ENCODE results near the gene SZT2. TPM values are rescaled to one million over a fixed set of nuclear protein-coding genes. Genes with fewer than 3 reads are reported as not detected.
A peak's percentile ranks its signal among the peaks of the same experiment; 100 is the strongest.
"Not testable (repeated sequence)": the region's sequence is repeated elsewhere in the genome, so short reads cannot be mapped to it uniquely, and the experiment has no call there.

SZT2 gene
- polyA plus RNA-seq, 3 donors = 8.9 to 24.1 (median 15.1) TPM

- 3 to 4% (median 3%) methylated on average over 52 to 59 of the region's 59 CpGs for WGBS, 3 donors
- H3K27ac ChIP-seq (ENCODE audit: low read depth, low read length) = peak within 1 kb of the TSS; percentile 36
These were observed 30.7 kb upstream of the SZT2 start, which contains the start of gene CDC20 for GRCh38 chr1:43358746-43359693. Gene CDC20, plus strand, starts transcription at chr1:43358981. Its CDS starts 235 bp downstream, at chr1:43359216.

DNA sequence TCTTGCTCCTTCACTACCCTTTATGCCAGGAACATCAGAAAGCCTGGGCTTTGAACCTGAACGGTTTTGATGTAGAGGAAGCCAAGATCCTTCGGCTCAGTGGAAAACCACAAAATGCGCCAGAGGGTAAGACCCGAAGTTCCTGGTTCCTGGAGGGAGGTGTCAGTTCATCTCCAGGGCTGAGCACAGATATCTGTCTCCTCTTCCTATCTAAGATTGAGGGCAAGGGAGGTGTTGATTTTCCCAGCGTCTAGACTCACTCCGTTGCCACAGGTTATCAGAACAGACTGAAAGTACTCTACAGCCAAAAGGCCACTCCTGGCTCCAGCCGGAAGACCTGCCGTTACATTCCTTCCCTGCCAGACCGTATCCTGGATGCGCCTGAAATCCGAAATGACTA is 30.0 kb upstream of the SZT2 start:
- H3K27ac ChIP-seq (ENCODE audit: low read depth, low read length) = no peak overlapping the region
- 42 to 49% (median 43%) methylated on average over 11 of the region's 11 CpGs for WGBS, 3 donors

DNA sequence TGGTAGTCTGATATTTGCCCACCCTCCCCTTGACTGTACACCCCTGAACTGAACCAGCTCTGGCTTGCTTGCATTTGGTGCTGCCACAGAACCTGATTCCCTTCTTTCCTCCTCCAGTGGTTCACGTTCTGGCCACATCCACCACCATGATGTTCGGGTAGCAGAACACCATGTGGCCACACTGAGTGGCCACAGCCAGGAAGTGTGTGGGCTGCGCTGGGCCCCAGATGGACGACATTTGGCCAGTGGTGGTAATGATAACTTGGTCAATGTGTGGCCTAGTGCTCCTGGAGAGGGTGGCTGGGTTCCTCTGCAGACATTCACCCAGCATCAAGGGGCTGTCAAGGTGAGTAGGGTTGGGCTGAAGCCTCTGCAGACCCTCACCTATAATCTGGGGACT is 29.1 kb upstream of the SZT2 start:
- H3K27ac ChIP-seq (ENCODE audit: low read depth, low read length) = no peak overlapping the region
- WGBS, 3 donors = 55 to 84% (median 57%) methylated on average over 4 of the region's 4 CpGs

- WGBS, 3 donors = 62 to 78% (median 65%) methylated on average over 9 of the region's 9 CpGs
- H3K27ac ChIP-seq (ENCODE audit: low read depth, low read length) = no peak overlapping the region
These were observed 26.3 kb upstream of the SZT2 start for GRCh38 chr1:43363283-43363934.

- no peak overlapping the region for H3K27ac ChIP-seq (ENCODE audit: low read depth, low read length)
- WGBS, 3 donors = 72 to 86% (median 85%) methylated on average over 5 of the region's 5 CpGs
These were observed 25.7 kb upstream of the SZT2 start for GRCh38 chr1:43363935-43364525.

GRCh38 chr1:43365678-43366077 is 24.0 kb upstream of the SZT2 start:
- H3K27ac ChIP-seq (ENCODE audit: low read depth, low read length) = no peak overlapping the region
- WGBS, 3 donors = 78 to 88% (median 83%) methylated on average over 2 of the region's 2 CpGs

GRCh38 chr1:43366179-43366578 is 23.5 kb upstream of the SZT2 start:
- H3K27ac ChIP-seq (ENCODE audit: low read depth, low read length) = no peak overlapping the region
- 29 to 69% (median 65%) methylated on average over 11 of the region's 11 CpGs for WGBS, 3 donors

DNA sequence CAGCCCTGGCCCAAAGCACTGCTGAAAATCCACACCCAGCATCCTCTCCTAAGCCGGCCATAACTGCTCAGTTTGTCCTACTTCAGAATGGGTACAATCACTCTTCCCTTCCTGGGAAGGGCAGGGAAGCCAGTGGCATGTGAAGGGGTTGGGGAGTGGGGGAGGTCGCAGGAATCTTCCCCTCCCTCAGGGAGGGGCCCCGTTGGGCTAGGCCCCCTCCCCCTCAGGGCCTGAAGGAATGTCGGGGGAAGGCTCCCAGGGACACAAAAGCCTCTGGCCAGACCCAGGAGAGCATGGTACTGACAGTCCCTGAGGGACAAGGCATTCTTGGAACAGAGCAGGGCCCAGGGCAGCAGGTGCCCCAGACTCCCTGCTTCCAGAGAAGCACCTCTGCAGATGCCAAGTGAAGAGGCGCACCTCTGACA is 23.1 kb upstream of the SZT2 start:
- H3K27ac ChIP-seq (ENCODE audit: low read depth, low read length) = no peak overlapping the region
- 10 to 34% (median 32%) methylated on average over 4 to 5 of the region's 5 CpGs for WGBS, 3 donors

GRCh38 chr1:43367026-43367903 is 22.4 kb upstream of the SZT2 start:
- 1 to 2% (median 2%) methylated on average over 35 to 48 of the region's 48 CpGs for WGBS, 3 donors
- peak overlapping the region; percentile 68 for H3K27ac ChIP-seq (ENCODE audit: low read depth, low read length)

DNA sequence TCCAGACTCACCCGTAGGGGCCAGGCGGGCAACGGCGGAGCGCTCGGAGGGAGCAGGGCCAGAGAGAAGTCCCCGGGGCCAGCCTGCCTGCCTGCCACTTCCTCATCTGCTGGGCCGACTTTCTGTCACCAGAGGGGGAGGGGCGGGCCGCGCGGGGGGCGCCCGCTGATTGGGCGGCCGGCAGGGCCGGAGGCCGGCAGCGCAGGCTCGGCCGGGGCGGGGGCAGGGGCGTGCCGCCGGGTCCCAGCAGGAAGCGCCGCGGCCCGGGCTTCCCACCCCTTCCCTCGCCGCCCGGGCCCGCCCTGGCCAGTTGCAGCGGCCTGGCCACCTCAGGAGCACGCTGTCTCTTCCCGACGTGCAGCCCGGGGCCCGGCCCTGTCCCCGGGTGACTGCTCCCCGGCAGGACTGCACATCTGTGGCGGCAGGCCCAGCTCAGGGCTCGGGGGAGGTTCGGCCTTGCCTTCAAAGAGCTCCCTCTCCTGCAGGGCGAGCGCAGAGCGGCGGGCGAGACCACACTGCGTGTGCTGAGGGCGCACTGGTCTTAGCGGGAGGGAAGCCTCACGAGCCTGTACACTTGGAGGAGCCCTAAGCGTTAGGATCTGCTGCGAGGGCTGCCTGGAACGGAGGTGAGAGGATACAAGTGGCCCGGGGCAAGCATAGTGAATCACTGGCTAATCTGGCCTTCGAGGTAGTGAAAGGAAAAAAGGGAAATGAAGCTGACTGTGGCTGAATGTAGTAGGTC is 21.6 kb upstream of the SZT2 start, which contains the start of gene ELOVL1:
ELOVL1 (minus strand) TSS at position 108 of the 742 bp plus-strand sequence. CDS start 2,402 bp downstream, outside the sequence.
- 0% methylated on average over 39 to 58 of the region's 58 CpGs for WGBS, 3 donors
- H3K27ac ChIP-seq (ENCODE audit: low read depth, low read length) = peak within 1 kb of the TSS; percentile 68

DNA sequence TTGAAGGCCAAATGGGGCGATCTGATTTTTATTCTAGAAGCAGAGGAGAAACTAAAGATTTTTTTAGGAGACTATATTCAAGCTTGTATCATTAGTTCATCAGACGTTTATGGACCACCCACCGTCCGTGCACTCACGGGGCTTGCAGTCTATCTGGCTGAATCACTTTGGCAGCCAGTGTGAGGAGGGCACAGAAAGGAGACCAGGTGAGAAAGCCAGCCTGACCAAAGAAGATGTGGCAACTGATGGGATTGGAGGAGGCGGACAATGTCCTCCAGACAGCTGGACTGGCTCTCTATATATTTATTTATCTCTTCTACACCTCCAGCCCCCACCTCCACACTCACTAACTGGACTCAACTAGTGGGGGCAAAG is 21.1 kb upstream of the SZT2 start:
- H3K27ac ChIP-seq (ENCODE audit: low read depth, low read length) = peak overlapping the region; percentile 58
- WGBS, 3 donors = 21 to 26% (median 24%) methylated on average over 6 of the region's 6 CpGs

GRCh38 chr1:43369779-43370178 is 19.9 kb upstream of the SZT2 start:
- not testable (repeated sequence) for H3K27ac ChIP-seq (ENCODE audit: low read depth, low read length)
- WGBS, 3 donors = 95 to 97% (median 96%) methylated on average over 6 of the region's 6 CpGs

DNA sequence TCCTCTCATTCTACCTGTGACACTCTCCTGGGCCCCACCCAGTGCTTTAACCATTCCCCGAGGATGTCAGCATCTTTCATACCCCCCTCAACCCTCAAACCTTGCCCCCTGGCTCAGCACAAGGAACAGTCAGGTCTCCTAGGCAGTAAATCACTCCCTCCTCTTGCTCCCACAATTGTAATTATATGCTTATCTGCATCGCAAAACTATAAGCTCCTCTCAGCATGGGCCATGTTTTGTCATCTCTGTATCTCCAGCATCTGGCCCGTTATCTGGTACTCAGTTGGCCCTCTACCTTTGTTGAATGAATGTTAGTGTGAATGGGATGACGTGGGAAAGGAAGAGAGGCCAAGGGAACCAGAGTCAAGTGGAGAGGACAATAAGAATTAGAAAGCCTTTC is 19.1 kb upstream of the SZT2 start:
- WGBS, 3 donors = 82 to 93% (median 86%) methylated on average over 4 of the region's 4 CpGs

GRCh38 chr1:43372172-43372571 is 17.5 kb upstream of the SZT2 start:
- 99 to 100% (median 100%) methylated on average over 5 of the region's 5 CpGs for WGBS, 3 donors
- no peak overlapping the region for H3K27ac ChIP-seq (ENCODE audit: low read depth, low read length)

More for the DNA sequence above, 19.1 kb upstream of the SZT2 start:
- H3K27ac ChIP-seq (ENCODE audit: low read depth, low read length) = no peak overlapping the region

GRCh38 chr1:43373066-43373940 is 16.4 kb upstream of the SZT2 start:
- 55 to 64% (median 63%) methylated on average over 4 of the region's 4 CpGs for WGBS, 3 donors

GRCh38 chr1:43376723-43377235 is 12.9 kb upstream of the SZT2 start:
- H3K27ac ChIP-seq (ENCODE audit: low read depth, low read length) = no peak overlapping the region
- 88 to 93% (median 89%) methylated on average over 7 of the region's 7 CpGs for WGBS, 3 donors

More at GRCh38 chr1:43373066-43373940, 16.4 kb upstream of the SZT2 start:
- H3K27ac ChIP-seq (ENCODE audit: low read depth, low read length) = no peak overlapping the region
